ENCODE data around the gene RFWD3. TPM values are rescaled to one million over a fixed set of nuclear protein-coding genes. Genes with fewer than 3 reads are reported as not detected.

RFWD3 gene
- total and polyA plus RNA-seq, 2 of the 13 experiments (the other 11 are each of a cell fraction or from before 2014, with no cell fraction given), result 23.4 to 62.6 TPM

DNA sequence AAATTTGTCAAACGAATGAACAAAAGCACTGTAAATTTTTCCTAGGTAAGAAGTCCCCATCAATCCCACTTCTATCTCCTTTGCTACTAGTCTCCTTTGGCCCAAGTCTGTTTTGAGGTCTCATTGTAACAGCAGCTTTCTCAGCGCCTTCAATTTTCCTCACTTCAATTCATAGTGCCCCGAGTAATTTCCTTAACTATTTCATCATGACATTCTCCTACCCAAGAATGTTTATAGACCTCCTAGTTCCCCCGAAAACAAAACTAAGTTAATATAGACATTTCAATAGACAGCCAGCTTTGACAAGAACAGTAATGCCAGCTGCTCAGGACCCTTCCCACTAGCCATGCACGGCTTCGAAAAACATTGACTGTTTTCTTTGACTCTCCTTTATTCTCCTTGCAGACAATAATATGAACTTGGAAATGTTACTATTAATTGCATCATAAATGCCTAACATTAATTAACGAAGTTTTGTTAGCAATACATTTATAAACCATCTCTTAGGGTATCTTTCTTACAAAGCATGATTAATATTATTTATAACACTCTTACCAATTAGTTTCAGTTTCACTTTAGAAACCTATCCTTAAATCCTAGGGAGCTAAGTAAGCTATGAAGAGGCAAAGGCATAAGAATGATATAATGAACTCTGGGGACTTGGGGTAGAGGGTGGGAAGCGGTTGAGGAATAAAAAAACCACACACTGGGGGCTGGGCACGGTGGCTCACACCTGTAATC, 82.6 kb downstream of the RFWD3 start (continued):
- TF ChIP-seq IKZF5 (CRISPR knock-in tag; IDR thresholded peaks at IDR 0.05) (no peak), ZFP36 (IDR thresholded peaks at IDR 0.05; ENCODE audit: borderline replicate concordance, low read depth, low read length, partially characterized antibody) (no peak)

DNA sequence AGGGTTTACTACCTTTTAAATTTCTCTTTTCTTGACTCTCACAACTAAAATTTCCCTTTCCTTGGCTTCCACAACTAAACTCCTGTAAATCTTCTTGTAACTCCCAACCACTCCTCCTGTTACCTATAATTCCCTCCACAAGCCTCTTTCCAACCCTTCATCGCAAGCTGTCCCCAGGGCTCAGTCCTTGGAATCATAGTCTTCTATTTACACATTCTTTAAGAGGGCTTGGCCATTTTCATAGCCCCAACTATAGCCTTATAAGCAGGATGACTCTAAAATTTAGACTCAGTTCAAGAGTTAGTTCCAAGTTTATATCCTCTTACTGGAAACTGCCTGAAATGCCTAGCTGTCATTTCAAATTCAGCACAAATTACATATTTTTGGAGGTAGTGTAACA, 83.7 kb downstream of the RFWD3 start:
- Histone ChIP-seq H3K9me3 (ENCODE audit: low read length) (no peaks in the 10 kb centered on the region), H3K27ac (ENCODE audit: extremely low read length, insufficient read depth, low read length) (no peak overlapping the region), H3K36me3 (replicated peaks in 1 of 2; ENCODE audit: control insufficient read depth in 1 of 2, insufficient read depth in 2 of 2, low read length in 2 of 2) (peaks cover 0 to 8% of the 10 kb centered on the region in 2 experiments; a peak in 1 of 5 replicates), H4K20me1 (ENCODE audit: insufficient read depth, low read length) (no peaks in the 10 kb centered on the region), H3K4me3 (replicated peaks in 1 of 3; ENCODE audit: insufficient read depth in 1 of 3, low read depth in 2 of 3, low read length in 3 of 3) (no peak overlapping the region), H3K79me2 (ENCODE audit: insufficient read depth, low read length) (peaks cover 86% of the 10 kb centered on the region), H3K4me1 (ENCODE audit: insufficient read depth, low read length) (peaks cover 32% of the 10 kb centered on the region), H3K27me3 (ENCODE audit: control insufficient read depth in 1 of 2, insufficient read depth in 2 of 2, low read length in 2 of 2) (no peaks in the 10 kb centered on the region), H2AFZ (ENCODE audit: low read length) (no peak overlapping the region), H3K9ac (ENCODE audit: insufficient read depth, low read depth, low read length) (no peak overlapping the region), H3K4me2 (ENCODE audit: low read depth, low read length) (no peak overlapping the region)
- intact Hi-C loops (cut with micrococcal nuclease; ENCODE audit: unreplicated experiment) (no loop called here), in situ Hi-C loops (cut with HindIII; ENCODE audit: extremely low pct_ligation_motif_present, low pct_unique_long_range_greater_than_20kb) (no loop called here)
- CTCF ChIA-PET (ENCODE audit: low intra/inter-chr PET ratio, low total read pairs), result no interaction called here
- no peak for FAIRE-seq
- 98% methylated on average over 1 of the region's 1 CpG for WGBS (ENCODE audit: low lambda C conversion rate)
- no TSS peak for BruUV-seq (replicated peaks)
- DNase-seq (ENCODE audit: low spot score), result no peak
- TF ChIP-seq, protein P1, sequence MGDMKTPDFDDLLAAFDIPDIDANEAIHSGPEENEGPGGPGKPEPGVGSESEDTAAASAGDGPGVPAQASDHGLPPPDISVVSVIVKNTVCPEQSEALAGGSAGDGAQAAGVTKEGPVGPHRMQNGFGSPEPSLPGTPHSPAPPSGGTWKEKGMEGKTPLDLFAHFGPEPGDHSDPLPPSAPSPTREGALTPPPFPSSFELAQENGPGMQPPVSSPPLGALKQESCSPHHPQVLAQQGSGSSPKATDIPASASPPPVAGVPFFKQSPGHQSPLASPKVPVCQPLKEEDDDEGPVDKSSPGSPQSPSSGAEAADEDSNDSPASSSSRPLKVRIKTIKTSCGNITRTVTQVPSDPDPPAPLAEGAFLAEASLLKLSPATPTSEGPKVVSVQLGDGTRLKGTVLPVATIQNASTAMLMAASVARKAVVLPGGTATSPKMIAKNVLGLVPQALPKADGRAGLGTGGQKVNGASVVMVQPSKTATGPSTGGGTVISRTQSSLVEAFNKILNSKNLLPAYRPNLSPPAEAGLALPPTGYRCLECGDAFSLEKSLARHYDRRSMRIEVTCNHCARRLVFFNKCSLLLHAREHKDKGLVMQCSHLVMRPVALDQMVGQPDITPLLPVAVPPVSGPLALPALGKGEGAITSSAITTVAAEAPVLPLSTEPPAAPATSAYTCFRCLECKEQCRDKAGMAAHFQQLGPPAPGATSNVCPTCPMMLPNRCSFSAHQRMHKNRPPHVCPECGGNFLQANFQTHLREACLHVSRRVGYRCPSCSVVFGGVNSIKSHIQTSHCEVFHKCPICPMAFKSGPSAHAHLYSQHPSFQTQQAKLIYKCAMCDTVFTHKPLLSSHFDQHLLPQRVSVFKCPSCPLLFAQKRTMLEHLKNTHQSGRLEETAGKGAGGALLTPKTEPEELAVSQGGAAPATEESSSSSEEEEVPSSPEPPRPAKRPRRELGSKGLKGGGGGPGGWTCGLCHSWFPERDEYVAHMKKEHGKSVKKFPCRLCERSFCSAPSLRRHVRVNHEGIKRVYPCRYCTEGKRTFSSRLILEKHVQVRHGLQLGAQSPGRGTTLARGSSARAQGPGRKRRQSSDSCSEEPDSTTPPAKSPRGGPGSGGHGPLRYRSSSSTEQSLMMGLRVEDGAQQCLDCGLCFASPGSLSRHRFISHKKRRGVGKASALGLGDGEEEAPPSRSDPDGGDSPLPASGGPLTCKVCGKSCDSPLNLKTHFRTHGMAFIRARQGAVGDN (CRISPR knock-in tag; IDR thresholded peaks at IDR 0.05), result no peak
- POLR2A ChIA-PET, result interaction anchor here (5.4 kb wide), 1 partner anchor 24 kb away, joined by 26 read pairs; the partner anchor contains the start of gene GLG1
- no peak for ATAC-seq

Data from HepG2 (cell line).